Adrenal gland (tissue), 12 donors: ENCODE results near the gene IGSF11. TPM values are rescaled to one million over a fixed set of nuclear protein-coding genes. Genes with fewer than 3 reads are reported as not detected.
"Not testable (repeated sequence)": the region's sequence is repeated elsewhere in the genome, so short reads cannot be mapped to it uniquely, and the experiment has no call there.

Experiments used
- DNase-seq, 7 donors: peaks; one replicate each; pipeline ENCODE4 v3.0.0-alpha.2; 2019 to 2020
- H3K27ac ChIP-seq, 5 donors: fragments of 200-600 bp; sonication (generic) in 4 of 5; 1 replicate in 3 of 5; 2 replicates in 2 of 5; pipeline versions ENCODE4 v1.5.1 to v1.8.0; 2016 to 2020; ENCODE audit warnings: mild to moderate bottlenecking in 1 of 5
- H3K27me3 ChIP-seq: fragments of 200-600 bp; 2 replicates; pipeline ENCODE4 v1.8.0; 2021
- H3K36me3 ChIP-seq, 2 donors: fragments of 200-600 bp; replicated peaks in 1 of 2; 1 replicate in 1 of 2; 2 replicates in 1 of 2; pipeline versions ENCODE4 v1.5.1 to v1.8.0; 2018 to 2022
- H3K4me1 ChIP-seq, 2 donors: fragments of 200-600 bp; replicated peaks in 1 of 2; 1 replicate in 1 of 2; 2 replicates in 1 of 2; pipeline versions ENCODE4 v1.5.1 to v1.8.0; 2018 to 2021
- H3K4me3 ChIP-seq, 4 donors: fragments of 200-600 bp; sonication (generic) in 3 of 4; one replicate each; pipeline ENCODE4 v1.5.1; 2016 to 2018
- H3K9me3 ChIP-seq, 3 donors: fragments of 200-600 bp; sonication (generic) in 1 of 3; replicated peaks in 1 of 3; 1 replicate in 2 of 3; 2 replicates in 1 of 3; pipeline versions ENCODE4 v1.5.1 to v1.8.0; 2016 to 2021
- CTCF ChIP-seq, 6 experiments: fragments of 450-650 bp in 4 of 6; fragments of 200-600 bp in 2 of 6; sonication (generic) in 1 of 6; IDR thresholded peaks; 1 replicate in 5 of 6; 2 replicates in 1 of 6; pipeline versions ENCODE4 v1.5.1 to v1.8.0; 2016 to 2021; ENCODE audit warnings: antibody characterized with exemption in 6 of 6, mild to moderate bottlenecking in 2 of 6, moderate library complexity in 1 of 6
- POLR2A ChIP-seq, 2 donors: fragments of 450-650 bp; IDR thresholded peaks; one replicate each; pipeline ENCODE4 v1.6.1; 2017; ENCODE audit warnings: antibody characterized with exemption in 2 of 2, mild to moderate bottlenecking in 2 of 2, moderate library complexity in 1 of 2
- WGBS, 4 donors: extraction: QIAGEN DNeasy Blood & Tissue Kit in 2 of 4; methylation state at CpG; one replicate each; pipeline versions ENCODE4 v1.1.5 to v1.1.7; 2013 to 2017; 5-methylcytosine and 5-hydroxymethylcytosine counted together
- intact Hi-C, 2 donors: fragments of 100-400 bp; cut with DNase I; formaldehyde crosslinking; loops; one replicate each; pipeline versions ENCODE4 v1.14.1 to v1.15.0; 2022 to 2023
- polyA plus RNA-seq, 3 donors: library from polyadenylated mRNA; stranded (reverse); fragments of 200-250 nt in 2 of 3; fragments of 350-450 nt in 1 of 3; fragmentation: Illumina TruSeq in 1 of 3; extraction: RNeasy Lipid Tissue Mini Kit (QIAGEN cat#74804) in 1 of 3; gene quantifications; one replicate each; pipeline ENCODE4 v1.2.3, GENCODE V29; 2013 to 2014
- total RNA-seq, 9 donors: library from RNA; depleted of rRNA in 4 of 9; stranded (reverse); fragments of >200 nt in 4 of 9; fragments of 120-200 nt in 1 of 9; fragmentation: NEBNext Ultra II Directional in 1 of 9; extraction: Animal tissue kit (Norgen Biotek cat#: 25700) in 1 of 9; gene quantifications; one replicate each; pipeline versions ENCODE4 v1.1.0 to v1.2.4, GENCODE V29; 2013 to 2023
- donor health status: healthy with polysubstance abuse.
- donor health status: Bipolar disorder and iron deficiency.
- donor health status: DM: yes; HTN: yes; CAD: no.
- donor health status: DM: no; HTN: no; CAD: no.
- donor health status: DM: no; HTN: no; CAD: no.
- donor health status: DM: yes; HTN: yes; CAD: no.

The IGSF11 gene
- total and polyA plus RNA-seq, 12 donors, result 4.1 to 31.3 (median 16.5) TPM

GRCh38 chr3:118977118-118977517 lies 57.5 kb downstream of the IGSF11 start:
- TF ChIP-seq CTCF (IDR thresholded peaks at IDR 0.05) (no peak), POLR2A (IDR thresholded peaks at IDR 0.05) (no peak)
- DNase-seq, result no peak
- Histone ChIP-seq H3K27me3 (no peaks in the 10 kb centered on the region), H3K27ac (no peak overlapping the region), H3K36me3 (no peaks in the 10 kb centered on the region), H3K4me3 (no peak overlapping the region), H3K9me3 (peaks cover 0 to 4% (median 0%) of the 10 kb centered on the region in 3 donors), H3K4me1 (no peaks in the 10 kb centered on the region)
- intact Hi-C loops, result no loop called here

- WGBS, 4 donors, result 80 to 96% (median 89%) methylated on average over 1 of the region's 1 CpG
- intact Hi-C loops, DNase-seq: not testable (repeated sequence)
Observed at GRCh38 chr3:118975476-118975875, 59.2 kb downstream of the IGSF11 start.

DNA sequence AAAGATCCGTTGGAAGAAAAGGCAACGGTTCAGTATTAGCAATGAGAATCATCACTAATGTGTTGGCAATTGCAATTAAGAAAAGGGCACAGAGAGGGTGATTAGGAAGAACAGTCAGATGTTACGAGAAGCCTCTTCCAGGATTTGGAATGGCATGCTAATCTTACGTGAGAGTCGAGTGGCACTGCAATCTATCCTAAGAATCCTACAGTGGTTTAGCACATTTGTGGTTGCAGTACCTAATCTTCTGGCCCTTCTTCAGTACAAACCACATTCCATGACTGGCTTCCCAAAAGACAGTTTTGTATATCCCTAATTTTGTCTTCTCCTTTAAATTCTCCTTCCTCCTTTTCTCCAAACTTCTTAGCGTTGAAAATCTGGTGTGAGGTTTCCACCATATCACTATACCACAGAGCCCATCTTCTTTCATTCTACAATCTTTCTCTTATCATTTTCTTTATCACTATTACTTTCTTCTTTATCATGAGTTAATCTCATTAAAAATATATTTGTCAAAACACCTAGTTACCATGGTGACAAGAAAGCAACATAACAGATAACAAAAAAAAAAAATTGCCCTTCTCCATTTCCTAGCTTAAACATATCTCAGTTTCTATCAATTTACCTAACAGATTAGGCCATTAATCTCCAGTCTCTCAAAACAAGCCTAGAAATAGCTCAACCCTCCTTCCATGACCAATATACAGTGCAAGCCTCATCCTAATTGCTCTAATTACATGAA lies 60.1 kb downstream of the IGSF11 start:
- no peak for DNase-seq
- no peaks in the 10 kb centered on the region for H3K4me1 ChIP-seq
- intact Hi-C loops, result no loop called here
- TF ChIP-seq CTCF (IDR thresholded peaks at IDR 0.05) (no peak), POLR2A (IDR thresholded peaks at IDR 0.05) (no peak)
- no peak overlapping the region for H3K27ac ChIP-seq
- WGBS, 4 donors, result 89 to 94% (median 93%) methylated on average over 6 of the region's 6 CpGs
- H3K9me3 ChIP-seq, result peaks cover 0 to 4% (median 0%) of the 10 kb centered on the region in 3 donors
- no peaks in the 10 kb centered on the region for H3K36me3 ChIP-seq
- H3K4me3 ChIP-seq, result no peak overlapping the region
- H3K27me3 ChIP-seq, result no peaks in the 10 kb centered on the region

More at GRCh38 chr3:118975476-118975875, 59.2 kb downstream of the IGSF11 start:
- H3K27me3 ChIP-seq, H3K9me3 ChIP-seq, H3K27ac ChIP-seq, H3K4me3 ChIP-seq, H3K36me3 ChIP-seq, H3K4me1 ChIP-seq: not testable (repeated sequence)

- no peaks in the 10 kb centered on the region for H3K9me3 ChIP-seq
- H3K36me3 ChIP-seq, result no peaks in the 10 kb centered on the region
- H3K4me3 ChIP-seq, result no peak overlapping the region
- H3K4me1 ChIP-seq, result no peaks in the 10 kb centered on the region
- intact Hi-C loops, result no loop called here
- no peaks in the 10 kb centered on the region for H3K27me3 ChIP-seq
- H3K27ac ChIP-seq, result no peak overlapping the region
- TF ChIP-seq POLR2A (IDR thresholded peaks at IDR 0.05) (no peak), CTCF (IDR thresholded peaks at IDR 0.05) (no peak)
- DNase-seq, result peak in 1 of 7 donors; percentile 61
- 85 to 94% (median 92%) methylated on average over 3 of the region's 3 CpGs for WGBS, 4 donors
Observed at GRCh38 chr3:118973050-118973449, 61.6 kb downstream of the IGSF11 start.

- intact Hi-C loops, result no loop called here
- Histone ChIP-seq H3K36me3 (no peaks in the 10 kb centered on the region), H3K4me1 (no peaks in the 10 kb centered on the region), H3K27me3 (no peaks in the 10 kb centered on the region), H3K27ac (no peak overlapping the region), H3K9me3 (no peaks in the 10 kb centered on the region), H3K4me3 (no peak overlapping the region)
- TF ChIP-seq POLR2A (IDR thresholded peaks at IDR 0.05), result no peak
- no peak for TF ChIP-seq CTCF (IDR thresholded peaks at IDR 0.05)
- WGBS, 4 donors, result 75 to 88% (median 83%) methylated on average over 2 of the region's 2 CpGs
- peak in 1 of 7 donors; percentile 67 for DNase-seq
Observed at GRCh38 chr3:118970819-118971218, 63.8 kb downstream of the IGSF11 start.
